GM12872 (cell line): ENCODE measurements around the gene ADGRG3.

Source experiments
- TF ChIP-seq, protein P1 (sequence below): IDR thresholded peaks from 3 replicates; pipeline ENCODE4 v1.5.1; 2011; ENCODE audit warnings: low read depth, mild to moderate bottlenecking, low read length, moderate library complexity; ENCODE audit not compliant: insufficient read depth

The ADGRG3 gene

DNA sequence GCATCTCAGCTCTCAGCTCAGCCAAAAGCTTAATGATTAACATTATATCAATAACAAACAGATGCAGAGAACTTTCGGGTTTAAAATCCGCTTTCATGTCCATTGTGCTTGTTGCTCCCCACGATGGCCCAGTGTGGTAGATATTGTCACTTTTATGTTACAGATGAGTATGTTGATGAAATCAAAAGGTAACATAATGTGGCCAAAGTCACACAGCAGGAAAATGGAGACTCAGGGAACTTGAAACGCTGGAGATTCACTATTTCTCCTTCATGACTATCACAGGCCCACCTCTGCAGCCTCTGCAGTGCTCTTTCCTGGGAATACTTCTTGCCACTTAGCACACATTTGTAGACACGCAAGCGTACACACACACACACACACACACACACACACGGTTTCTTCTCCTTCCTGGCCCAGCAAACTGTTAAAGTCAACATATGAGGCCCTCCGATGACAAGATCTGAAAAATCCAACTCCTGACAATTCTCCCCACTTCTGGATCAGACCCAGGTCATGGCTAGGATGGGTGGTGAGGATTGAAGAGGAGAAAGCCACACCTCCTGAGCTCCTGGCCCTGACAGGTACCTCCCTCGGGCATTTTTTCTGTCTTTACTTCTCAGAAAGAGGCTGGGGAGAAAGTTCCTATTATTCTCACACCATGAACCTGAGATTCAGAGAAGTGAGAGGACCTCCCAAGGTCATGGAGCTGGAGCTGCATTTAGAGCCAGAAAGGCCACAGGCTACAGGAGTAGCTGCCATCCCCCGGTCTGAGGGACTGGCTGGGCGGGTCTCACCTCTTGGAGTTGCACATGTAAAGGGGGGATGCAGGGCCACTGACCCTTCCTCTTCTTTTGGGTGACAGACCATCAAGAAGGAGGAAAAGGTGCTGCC is 36.2 kb downstream of the ADGRG3 start:
- TF ChIP-seq, protein P1, sequence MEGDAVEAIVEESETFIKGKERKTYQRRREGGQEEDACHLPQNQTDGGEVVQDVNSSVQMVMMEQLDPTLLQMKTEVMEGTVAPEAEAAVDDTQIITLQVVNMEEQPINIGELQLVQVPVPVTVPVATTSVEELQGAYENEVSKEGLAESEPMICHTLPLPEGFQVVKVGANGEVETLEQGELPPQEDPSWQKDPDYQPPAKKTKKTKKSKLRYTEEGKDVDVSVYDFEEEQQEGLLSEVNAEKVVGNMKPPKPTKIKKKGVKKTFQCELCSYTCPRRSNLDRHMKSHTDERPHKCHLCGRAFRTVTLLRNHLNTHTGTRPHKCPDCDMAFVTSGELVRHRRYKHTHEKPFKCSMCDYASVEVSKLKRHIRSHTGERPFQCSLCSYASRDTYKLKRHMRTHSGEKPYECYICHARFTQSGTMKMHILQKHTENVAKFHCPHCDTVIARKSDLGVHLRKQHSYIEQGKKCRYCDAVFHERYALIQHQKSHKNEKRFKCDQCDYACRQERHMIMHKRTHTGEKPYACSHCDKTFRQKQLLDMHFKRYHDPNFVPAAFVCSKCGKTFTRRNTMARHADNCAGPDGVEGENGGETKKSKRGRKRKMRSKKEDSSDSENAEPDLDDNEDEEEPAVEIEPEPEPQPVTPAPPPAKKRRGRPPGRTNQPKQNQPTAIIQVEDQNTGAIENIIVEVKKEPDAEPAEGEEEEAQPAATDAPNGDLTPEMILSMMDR, result no peak

DNA sequence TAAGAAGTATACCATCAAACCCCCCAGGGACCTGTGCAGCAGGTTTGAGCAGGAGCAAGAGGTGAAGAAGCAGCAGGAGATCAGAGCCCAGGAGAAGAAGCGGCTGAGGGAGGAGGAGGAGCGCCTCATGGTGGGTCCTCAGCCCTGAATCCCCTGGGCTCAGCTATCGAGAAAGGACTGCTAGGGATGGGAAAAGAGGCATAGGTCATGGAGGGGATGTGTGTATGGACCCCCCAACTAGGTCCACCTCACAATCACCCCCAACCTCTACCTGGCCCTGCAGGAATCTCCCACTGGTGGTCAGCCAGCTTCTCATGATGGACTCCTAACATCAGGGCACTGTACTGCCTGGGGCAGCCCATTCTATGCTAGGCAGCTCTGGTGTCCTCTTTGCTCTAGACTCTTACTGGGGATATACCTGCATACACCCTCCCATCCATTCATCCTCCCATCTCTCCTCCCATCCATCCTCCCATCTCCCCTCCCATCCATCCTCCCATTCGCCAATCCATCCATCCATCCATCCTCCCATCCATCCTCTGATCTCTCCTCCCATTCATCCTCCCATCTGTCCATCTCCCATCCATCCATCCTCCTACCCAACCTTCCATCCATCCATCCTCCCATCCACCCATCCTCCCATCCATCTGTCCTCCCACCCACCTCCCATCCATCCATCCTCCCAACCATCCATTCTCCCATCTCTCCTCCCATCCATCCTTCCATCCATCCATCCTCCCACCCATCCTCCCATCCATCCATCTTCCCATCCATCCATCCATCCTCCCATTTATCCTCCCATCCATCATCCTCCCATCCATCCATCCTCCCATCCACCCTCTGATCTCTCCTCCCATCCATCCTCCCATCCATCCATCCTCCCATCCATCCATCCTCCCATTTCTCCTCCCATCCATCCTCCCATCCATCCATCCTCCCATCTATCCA is 37.1 kb downstream of the ADGRG3 start:
- TF ChIP-seq, protein P1, result no peak

DNA sequence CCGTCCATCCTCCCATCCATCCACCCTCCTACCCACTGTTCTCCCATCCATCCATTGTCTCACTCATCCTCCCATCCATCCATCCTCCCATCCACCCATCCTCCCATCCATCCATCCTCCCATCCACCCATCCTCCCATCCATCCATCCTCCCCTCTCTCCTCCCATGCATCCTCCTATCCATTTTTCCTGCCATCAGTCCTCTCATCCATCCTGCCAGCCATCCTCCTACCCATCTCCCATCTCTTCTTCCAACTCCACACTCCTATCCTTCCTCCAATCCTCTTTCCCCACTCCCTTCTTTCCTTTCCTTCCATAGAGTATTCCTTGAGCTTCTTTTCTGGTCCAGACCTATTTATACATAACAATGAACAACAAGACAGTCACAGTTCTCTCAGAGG is 38.6 kb downstream of the ADGRG3 start:
- TF ChIP-seq, protein P1, result no peak

DNA sequence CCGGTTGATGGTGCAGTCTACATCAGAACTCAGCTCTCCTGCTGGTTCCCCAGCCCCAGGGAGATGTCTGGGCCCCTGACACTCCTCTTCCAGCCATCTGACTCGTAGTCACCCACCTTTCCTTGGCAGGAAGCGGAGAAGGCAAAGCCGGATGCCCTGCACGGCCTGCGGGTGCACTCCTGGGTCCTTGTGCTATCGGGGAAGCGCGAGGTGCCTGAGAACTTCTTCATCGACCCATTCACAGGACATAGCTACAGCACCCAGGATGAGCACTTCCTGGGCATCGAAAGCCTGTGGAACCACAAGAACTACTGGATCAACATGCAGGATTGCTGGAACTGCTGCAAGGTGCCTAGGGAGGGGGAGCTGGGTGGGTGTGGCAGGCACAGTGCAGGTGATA is 39.2 kb downstream of the ADGRG3 start:
- TF ChIP-seq, protein P1, result no peak

DNA sequence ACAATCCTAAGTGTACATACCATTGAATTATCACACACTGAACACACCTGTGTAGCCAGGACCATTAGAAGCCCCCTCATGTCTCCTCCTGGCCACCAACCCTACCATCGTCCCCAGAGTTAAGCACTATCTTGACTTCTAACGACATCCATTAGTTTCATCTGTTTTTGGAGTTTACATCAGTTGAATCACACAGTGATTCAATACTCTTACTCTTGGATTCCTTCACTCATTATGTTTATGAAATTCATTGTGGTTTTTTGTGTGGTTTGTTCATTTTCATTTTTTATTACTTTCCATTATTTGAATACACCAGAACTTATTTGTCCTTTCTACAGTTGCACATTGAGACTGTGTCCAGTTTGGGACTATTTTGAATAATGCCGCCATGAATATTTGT is 40.1 kb downstream of the ADGRG3 start:
- TF ChIP-seq, protein P1, result no peak

DNA sequence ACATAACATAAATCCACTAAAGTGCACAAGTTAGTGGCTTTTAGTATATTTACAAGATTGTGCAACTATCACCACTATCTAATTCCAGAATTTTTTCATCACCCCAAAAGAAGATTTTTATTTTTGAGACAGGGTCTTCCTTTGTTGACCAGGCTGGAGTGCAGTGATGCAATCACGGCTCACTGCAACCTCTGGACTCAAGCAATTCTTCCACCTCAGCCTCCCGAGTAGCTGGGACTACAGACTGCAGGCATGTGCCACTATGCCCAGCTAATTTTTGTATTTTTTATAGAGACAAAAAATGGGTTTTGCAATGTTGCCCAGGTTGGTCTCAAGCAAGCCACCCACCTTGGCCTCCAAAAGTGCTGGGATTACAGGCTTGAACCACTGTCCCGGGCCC is 41.6 kb downstream of the ADGRG3 start:
- TF ChIP-seq, protein P1, result no peak

DNA sequence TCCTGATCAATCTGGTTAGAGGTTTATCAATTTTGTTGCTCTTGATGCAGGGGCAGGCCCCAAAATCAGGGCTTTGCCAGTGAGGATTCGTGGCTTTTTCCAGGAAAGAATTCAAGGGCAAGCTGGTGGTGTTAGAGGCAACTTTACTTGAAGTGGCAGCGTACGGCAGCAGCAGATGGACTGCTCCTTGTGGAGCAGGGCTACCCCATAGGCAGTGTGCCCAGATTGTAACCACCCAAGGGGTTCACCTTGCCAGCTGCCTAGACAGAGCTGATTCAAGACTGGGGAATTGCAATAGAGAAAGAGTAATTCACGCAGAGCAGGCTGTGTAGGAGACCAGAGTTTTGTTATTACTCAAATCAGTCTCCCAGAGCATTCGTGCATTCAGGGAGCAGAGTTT is 43.2 kb downstream of the ADGRG3 start:
- TF ChIP-seq, protein P1, result no peak
